A549 treated with RU486 at 1 μM for 4 hours (cell line): ENCODE results near the gene CPSF7. TPM values are rescaled to one million over a fixed set of nuclear protein-coding genes. Genes with fewer than 3 reads are reported as not detected.

Experiments
- total RNA-seq: library from RNA; stranded (reverse); fragments of 200-300 nt; extraction: Qiagen RNA extraction; gene quantifications from 5 replicates; pipeline ENCODE4 v1.2.3, GENCODE V29; 2022; ENCODE audit warnings: low read depth

CPSF7 gene
- 66.7 to 74.7 TPM (median 71.1 TPM) in 5 replicates for total RNA-seq

GRCh38 chr11:61429691-61430582 is at the start of gene CPSF7, which contains the start of gene SDHAF2:
TSS of gene CPSF7 (minus strand) at chr11:61429975. CDS start at chr11:61429235, 740 bp downstream.
TSS of gene SDHAF2 (plus strand) at chr11:61430124. CDS start at chr11:61430147, 23 bp downstream.

GRCh38 chr11:61361741-61362541 is 67.8 kb downstream of the CPSF7 start, which contains the start of the genes CYB561A3 and TMEM138:
TSS of gene CYB561A3 (minus strand) at chr11:61361882. CDS start at chr11:61356713, 5,169 bp downstream.
TSS of gene TMEM138 (plus strand) at chr11:61362374. CDS start at chr11:61364391, 2,017 bp downstream.

Other genes starting within 250 kb of the CPSF7 start
- not detected in 5 replicates for gene PGA3, start 226.5 kb downstream of the CPSF7 start, total RNA-seq
- gene PGA4, start 207.6 kb downstream of the CPSF7 start, total RNA-seq = not detected in 5 replicates
- gene PGA5, start 188.8 kb downstream of the CPSF7 start, total RNA-seq = not detected in 5 replicates
- 0.50 to 0.81 TPM (median 0.74 TPM) in 5 replicates for gene VWCE, start 134.7 kb downstream of the CPSF7 start, total RNA-seq
- gene DDB1, start 96.9 kb downstream of the CPSF7 start, total RNA-seq = 161 to 177 TPM (median 173 TPM) in 5 replicates
- 45.2 to 73.8 TPM (median 68.8 TPM) in 5 replicates for gene TKFC, start 96.7 kb downstream of the CPSF7 start, total RNA-seq
- 32.7 to 50.3 TPM (median 44.9 TPM) in 5 replicates for gene CYB561A3, start 68.1 kb downstream of the CPSF7 start, total RNA-seq
- gene TMEM138, start 67.6 kb downstream of the CPSF7 start, total RNA-seq = 84.6 to 121 TPM (median 112 TPM) in 5 replicates
- 16.5 to 20.1 TPM (median 16.7 TPM) in 5 replicates for gene TMEM216, start 37.4 kb downstream of the CPSF7 start, total RNA-seq
- gene SDHAF2, start 149 bp upstream of the CPSF7 start, total RNA-seq = 35.7 to 55.4 TPM (median 41.9 TPM) in 5 replicates
- gene LRRC10B, start 78.8 kb upstream of the CPSF7 start, total RNA-seq = 0.11 to 0.24 TPM (median 0.15 TPM) in 5 replicates
- 0.71 to 1.4 TPM (median 0.88 TPM) in 5 replicates for gene SYT7, start 151.1 kb upstream of the CPSF7 start, total RNA-seq